OCI-LY7 (cell line): ENCODE measurements around the gene TRABD2B. TPM values are rescaled to one million over a fixed set of nuclear protein-coding genes. Genes with fewer than 3 reads are reported as not detected.

Experiments
- BruUV-seq: library from RNA; stranded (reverse); fragments of 400-500 nt; replicated peaks from 2 replicates; lab custom pipeline; 2021; lab: Mats Ljungman, UMichigan
- CTCF ChIA-PET: fragments of 300-600 bp; sonication (Branson Sonifier 250); formaldehyde crosslinking; loops from one replicate; lab custom pipeline; 2022; ENCODE audit warnings: antibody characterized with exemption; ENCODE audit not compliant: unreplicated experiment; lab: Charles Lee
- POLR2A ChIA-PET: fragments of 300-600 bp; sonication (Branson Sonifier 250); formaldehyde crosslinking; loops from one replicate; lab custom pipeline; 2022; ENCODE audit warnings: antibody characterized with exemption; lab: Charles Lee
- DNase-seq: peaks from one replicate; pipeline ENCODE4 v3.0.0-alpha.2; 2015; ENCODE audit warnings: low spot score
- H2AFZ ChIP-seq: fragments of 200-600 bp; sonication (generic), shearing (Covaris generic); 2 replicates; pipeline ENCODE4 v1.6.1; 2014; ENCODE audit warnings: mild to moderate bottlenecking, antibody characterized with exemption, low read length, moderate library complexity
- H3K27ac ChIP-seq: fragments of 200-600 bp; sonication (generic); 2 replicates; pipeline ENCODE4 v1.5.1; 2014; ENCODE audit warnings: mixed run types, low read depth, mild to moderate bottlenecking, moderate library complexity, low read length, inconsistent platforms; ENCODE audit not compliant: poor library complexity, severe bottlenecking
- H3K36me3 ChIP-seq: fragments of 200-600 bp; sonication (generic); 2 replicates; pipeline ENCODE4 v1.6.1; 2014; ENCODE audit warnings: mild to moderate bottlenecking, antibody characterized with exemption, low read length, moderate library complexity, mixed read lengths; ENCODE audit not compliant: insufficient read depth
- H3K4me1 ChIP-seq: fragments of 200-600 bp; sonication (generic); 2 replicates; pipeline ENCODE4 v1.5.1; 2014; ENCODE audit warnings: mild to moderate bottlenecking, low read length; ENCODE audit not compliant: insufficient read depth, poor library complexity, severe bottlenecking
- H3K4me2 ChIP-seq: fragments of 200-600 bp; sonication (generic); 2 replicates; pipeline ENCODE4 v1.6.1; 2014; ENCODE audit warnings: mild to moderate bottlenecking, low read length
- H3K4me3 ChIP-seq: fragments of 200-600 bp; sonication (generic); 2 replicates; pipeline ENCODE4 v1.5.1; 2014; ENCODE audit warnings: mild to moderate bottlenecking, low read depth, low read length; ENCODE audit not compliant: poor library complexity, severe bottlenecking
- H3K79me2 ChIP-seq: fragments of 200-600 bp; sonication (generic); 2 replicates; pipeline ENCODE4 v1.6.1; 2016; ENCODE audit warnings: low read depth, mild to moderate bottlenecking, low read length, moderate library complexity, mixed read lengths; ENCODE audit not compliant: insufficient read depth
- H3K9me2 ChIP-seq: fragments of 200-600 bp; sonication (generic); 2 replicates; pipeline ENCODE4 v1.6.1; 2016; ENCODE audit warnings: mild to moderate bottlenecking, low read length, mixed read lengths; ENCODE audit not compliant: insufficient read depth
- H3K9me3 ChIP-seq: fragments of 200-600 bp; sonication (generic); 2 replicates; pipeline ENCODE4 v1.6.1; 2014; ENCODE audit warnings: mild to moderate bottlenecking, mixed run types, low read length, mixed read lengths
- H4K20me1 ChIP-seq: fragments of 200-600 bp; sonication (generic); 2 replicates; pipeline ENCODE4 v1.6.1; 2014; ENCODE audit warnings: mild to moderate bottlenecking, antibody characterized with exemption, low read length, moderate library complexity, mixed read lengths; ENCODE audit not compliant: insufficient read depth
- EZH2phosphoT487 ChIP-seq: fragments of 200-600 bp; sonication (generic); IDR thresholded peaks from 2 replicates; pipeline ENCODE4 v1.6.1; 2018; ENCODE audit warnings: low read depth, borderline replicate concordance, mild to moderate bottlenecking, mixed run types, antibody characterized with exemption, low read length, moderate library complexity, mixed read lengths
- intact Hi-C: fragments of 100-400 bp; cut with micrococcal nuclease; formaldehyde crosslinking; loops from one replicate; pipeline ENCODE4 v1.10.0; 2022; ENCODE audit not compliant: unreplicated experiment
- total RNA-seq, 2 experiments: library from RNA; depleted of rRNA in 1 of 2; stranded (reverse); fragments of >200 nt in 1 of 2; shearing (Covaris generic) in 1 of 2; gene quantifications; 2 replicates each; pipeline ENCODE4 v1.2.3, GENCODE V29; 2014 to 2022
- TF ChIP-seq, protein P1 (sequence below): fragments of 200-600 bp; sonication (generic); conservative IDR thresholded peaks from 2 replicates; pipeline ENCODE4 v1.5.1; 2014; ENCODE audit warnings: mild to moderate bottlenecking, antibody characterized with exemption, low read length, moderate library complexity, mixed read lengths

TRABD2B gene
- total RNA-seq, 2 experiments from 2014 or later, result not detected

DNA sequence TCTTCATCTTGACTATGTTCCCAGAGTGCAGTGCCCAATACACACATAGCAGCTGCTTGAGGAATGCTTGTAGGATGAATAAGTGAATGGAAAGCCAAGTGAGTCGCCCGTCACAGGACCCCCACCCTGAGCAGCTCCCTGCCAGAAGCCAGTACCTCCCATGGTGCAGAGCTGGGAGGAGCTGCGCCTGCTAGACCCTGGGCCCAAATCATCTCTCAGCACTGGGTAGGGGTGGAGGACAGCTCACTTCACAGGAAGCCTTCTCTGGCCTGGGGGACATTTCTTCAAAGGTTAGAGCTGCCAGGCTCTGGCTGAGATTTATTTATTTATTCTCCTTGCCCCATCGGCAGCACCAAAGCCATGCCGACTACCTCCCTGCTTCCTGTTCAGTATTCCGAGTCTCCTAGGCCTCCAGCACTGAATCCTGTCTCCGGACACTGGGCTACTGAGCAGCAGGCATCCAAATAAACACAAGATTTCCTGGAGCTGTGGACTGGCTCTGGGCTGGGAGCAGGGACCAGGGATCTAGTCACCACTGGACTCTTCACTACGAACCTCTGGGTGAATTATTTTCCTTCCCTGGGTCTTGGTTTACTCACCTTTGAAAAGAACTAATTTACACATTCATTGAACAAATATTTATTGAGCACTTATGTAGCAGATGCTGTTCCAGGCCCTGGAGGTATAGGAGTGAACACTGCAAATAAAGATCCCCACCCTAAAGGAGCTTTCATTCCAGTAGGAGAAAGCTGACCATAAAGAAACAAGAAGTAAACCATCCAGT is 187.7 kb downstream of the TRABD2B start:
- TF ChIP-seq, protein P1, sequence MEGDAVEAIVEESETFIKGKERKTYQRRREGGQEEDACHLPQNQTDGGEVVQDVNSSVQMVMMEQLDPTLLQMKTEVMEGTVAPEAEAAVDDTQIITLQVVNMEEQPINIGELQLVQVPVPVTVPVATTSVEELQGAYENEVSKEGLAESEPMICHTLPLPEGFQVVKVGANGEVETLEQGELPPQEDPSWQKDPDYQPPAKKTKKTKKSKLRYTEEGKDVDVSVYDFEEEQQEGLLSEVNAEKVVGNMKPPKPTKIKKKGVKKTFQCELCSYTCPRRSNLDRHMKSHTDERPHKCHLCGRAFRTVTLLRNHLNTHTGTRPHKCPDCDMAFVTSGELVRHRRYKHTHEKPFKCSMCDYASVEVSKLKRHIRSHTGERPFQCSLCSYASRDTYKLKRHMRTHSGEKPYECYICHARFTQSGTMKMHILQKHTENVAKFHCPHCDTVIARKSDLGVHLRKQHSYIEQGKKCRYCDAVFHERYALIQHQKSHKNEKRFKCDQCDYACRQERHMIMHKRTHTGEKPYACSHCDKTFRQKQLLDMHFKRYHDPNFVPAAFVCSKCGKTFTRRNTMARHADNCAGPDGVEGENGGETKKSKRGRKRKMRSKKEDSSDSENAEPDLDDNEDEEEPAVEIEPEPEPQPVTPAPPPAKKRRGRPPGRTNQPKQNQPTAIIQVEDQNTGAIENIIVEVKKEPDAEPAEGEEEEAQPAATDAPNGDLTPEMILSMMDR, result no peak
- no peak for TF ChIP-seq EZH2phosphoT487
- Histone ChIP-seq H3K9me2 (no peaks in the 10 kb centered on the region), H3K27ac (no peak overlapping the region), H3K36me3 (no peaks in the 10 kb centered on the region), H3K79me2 (no peaks in the 10 kb centered on the region), H3K4me1 (no peaks in the 10 kb centered on the region), H3K4me2 (no peak overlapping the region), H2AFZ (no peak overlapping the region), H3K9me3 (no peaks in the 10 kb centered on the region), H3K4me3 (no peak overlapping the region), H4K20me1 (no peaks in the 10 kb centered on the region)
- no peak for DNase-seq
- ChIA-PET CTCF (no interaction called here), POLR2A (no interaction called here)
- intact Hi-C loops, result no loop called here
- no TSS peak for BruUV-seq

DNA sequence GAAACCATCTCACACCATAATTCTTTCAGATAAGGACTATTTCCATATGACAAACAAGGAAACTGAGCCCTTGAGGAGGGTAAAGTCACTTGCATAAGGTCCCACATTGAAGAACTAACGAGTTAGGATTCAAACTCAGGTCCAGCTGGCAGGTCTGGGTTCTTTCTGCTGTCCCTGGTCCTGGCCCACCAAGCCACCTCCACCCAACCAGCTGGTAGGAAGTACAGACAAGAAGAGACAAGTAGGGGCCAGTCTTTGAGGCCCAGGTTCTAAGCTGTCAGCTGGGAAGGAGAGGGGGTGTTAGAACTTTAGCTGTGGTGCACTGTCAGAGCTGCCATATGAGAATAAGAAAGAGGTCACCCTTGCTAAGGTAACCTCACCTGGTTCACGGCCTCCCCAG is 188.6 kb downstream of the TRABD2B start:
- POLR2A ChIA-PET, result no interaction called here
- Histone ChIP-seq H3K9me3 (no peaks in the 10 kb centered on the region), H3K4me2 (no peak overlapping the region), H3K9me2 (no peaks in the 10 kb centered on the region), H3K4me1 (no peaks in the 10 kb centered on the region), H3K4me3 (no peak overlapping the region), H3K27ac (no peak overlapping the region), H2AFZ (no peak overlapping the region), H4K20me1 (no peaks in the 10 kb centered on the region), H3K79me2 (no peaks in the 10 kb centered on the region), H3K36me3 (no peaks in the 10 kb centered on the region)
- TF ChIP-seq EZH2phosphoT487, result no peak
- TF ChIP-seq, protein P1, result no peak
- intact Hi-C loops, result no loop called here
- no TSS peak for BruUV-seq
- CTCF ChIA-PET, result no interaction called here
- no peak for DNase-seq

DNA sequence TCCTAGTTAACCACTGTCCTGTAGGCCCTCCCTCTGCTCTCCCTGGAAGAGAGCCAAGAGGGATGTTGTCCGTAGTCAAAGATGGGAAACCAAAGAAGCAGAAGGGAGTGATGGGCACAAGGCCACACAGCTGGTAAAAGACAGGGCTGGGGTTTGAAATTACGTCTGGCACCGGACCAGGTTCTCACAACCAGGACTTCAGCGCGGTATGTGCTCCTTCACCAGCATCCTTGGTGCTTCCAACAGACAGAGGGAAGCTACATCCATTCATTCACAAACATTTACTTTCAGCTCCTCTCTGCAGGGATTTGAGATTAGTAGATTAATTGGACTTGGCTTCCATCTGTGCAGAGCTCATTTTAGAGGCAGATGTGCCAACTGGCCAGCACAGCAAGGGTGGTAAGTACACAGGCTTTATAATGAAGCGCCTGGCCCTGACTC is 191.2 kb downstream of the TRABD2B start:
- no peak overlapping the region for H3K4me2 ChIP-seq
- no peaks in the 10 kb centered on the region for H3K9me3 ChIP-seq
- no TSS peak for BruUV-seq
- CTCF ChIA-PET, result no interaction called here
- no peak for DNase-seq
- no peaks in the 10 kb centered on the region for H3K9me2 ChIP-seq
- POLR2A ChIA-PET, result no interaction called here
- H4K20me1 ChIP-seq, result no peaks in the 10 kb centered on the region
- H3K79me2 ChIP-seq, result no peaks in the 10 kb centered on the region
- no peaks in the 10 kb centered on the region for H3K36me3 ChIP-seq
- intact Hi-C loops, result no loop called here
- TF ChIP-seq, protein P1, result no peak
- TF ChIP-seq EZH2phosphoT487, result no peak
- H2AFZ ChIP-seq, result no peak overlapping the region
- no peaks in the 10 kb centered on the region for H3K4me1 ChIP-seq
- H3K4me3 ChIP-seq, result no peak overlapping the region
- H3K27ac ChIP-seq, result no peak overlapping the region
